B cell (primary cell): ENCODE results near the gene TBC1D4. TPM values are rescaled to one million over a fixed set of nuclear protein-coding genes. Genes with fewer than 3 reads are reported as not detected.

Experiments used
- ATAC-seq: fragments of 200-7000 bp; cut with Tn5 transposase; one replicate; pipeline ENCODE4 v1.10.0; 2021; ENCODE audit warnings: low read depth, mild to moderate bottlenecking, moderate number of reproducible peaks, moderate library complexity
- CTCF ChIA-PET: fragments of 350-600 bp; sonication (Branson Sonifier 250); formaldehyde crosslinking; loops from one replicate; lab custom pipeline; 2021; ENCODE audit warnings: antibody characterized with exemption, inconsistent platforms; lab: Charles Lee
- POLR2A ChIA-PET: fragments of 350-600 bp; sonication (Branson Sonifier 250); formaldehyde crosslinking; loops from one replicate; lab custom pipeline; 2021; ENCODE audit warnings: antibody characterized with exemption; lab: Charles Lee
- DNase-seq: peaks from one replicate; pipeline ENCODE4 v3.0.0; 2013
- H2AFZ ChIP-seq: 2 replicates; pipeline ENCODE4 v1.6.1; 2012; ENCODE audit warnings: mild to moderate bottlenecking, low read depth, low read length; ENCODE audit not compliant: insufficient read depth, poor library complexity, severe bottlenecking
- H3K27ac ChIP-seq, 2 donors: 1 replicate in 1 of 2; 2 replicates in 1 of 2; pipeline ENCODE4 v1.5.1; 2012 to 2013; ENCODE audit warnings: low read length in 2 of 2, mild to moderate bottlenecking in 2 of 2, moderate library complexity in 1 of 2
- H3K27me3 ChIP-seq, 4 experiments: fragments of 200-600 bp in 1 of 4; sonication (generic) in 1 of 4; replicated peaks in 1 of 4; 1 replicate in 2 of 4; 2 replicates in 2 of 4; pipeline versions ENCODE4 v1.6.1 to v1.7.0; 2013 to 2016; ENCODE audit warnings: low read length in 3 of 4, mild to moderate bottlenecking in 2 of 4, mixed read lengths in 1 of 4, moderate library complexity in 1 of 4; ENCODE audit not compliant: insufficient read depth in 4 of 4, control insufficient read depth in 3 of 4; ENCODE audit errors: control extremely low read depth in 1 of 4
- H3K36me3 ChIP-seq, 2 experiments: replicated peaks in 1 of 2; 1 replicate in 1 of 2; 2 replicates in 1 of 2; pipeline versions ENCODE4 v1.6.1 to v1.7.1; 2013; ENCODE audit warnings: low read length in 1 of 2; ENCODE audit not compliant: insufficient read depth in 2 of 2, control insufficient read depth in 1 of 2; ENCODE audit errors: control extremely low read depth in 1 of 2, extremely low read depth in 1 of 2
- H3K4me1 ChIP-seq, 2 donors: fragments of 200-600 bp in 1 of 2; sonication (generic) in 1 of 2; 1 replicate in 1 of 2; 2 replicates in 1 of 2; pipeline versions ENCODE4 v1.5.1 to v1.6.1; 2013 to 2017; ENCODE audit warnings: low read length in 2 of 2; ENCODE audit not compliant: control insufficient read depth in 2 of 2, insufficient read depth in 2 of 2
- H3K4me2 ChIP-seq: replicated peaks from 2 replicates; pipeline ENCODE3; 2012; ENCODE audit warnings: mild to moderate bottlenecking, low read depth, low read length; ENCODE audit not compliant: poor library complexity, severe bottlenecking
- H3K4me3 ChIP-seq, 5 experiments: fragments of 200-600 bp in 1 of 5; sonication (generic) in 1 of 5; 1 replicate in 3 of 5; 2 replicates in 2 of 5; pipeline versions ENCODE4 v1.5.1 to v1.7.0; 2011 to 2016; ENCODE audit warnings: low read length in 4 of 5, mild to moderate bottlenecking in 4 of 5, low read depth in 2 of 5, control low read depth in 1 of 5, moderate library complexity in 1 of 5; ENCODE audit not compliant: insufficient read depth in 1 of 5; ENCODE audit errors: control extremely low read depth in 1 of 5, extremely low read depth in 1 of 5
- H3K79me2 ChIP-seq: fragments of 200-600 bp; sonication (generic); one replicate; pipeline ENCODE4 v1.6.0; 2016; ENCODE audit warnings: low read length; ENCODE audit not compliant: control insufficient read depth, insufficient read depth
- H3K9ac ChIP-seq: fragments of 200-600 bp; sonication (generic); 2 replicates; pipeline ENCODE4 v1.6.1; 2017; ENCODE audit warnings: mild to moderate bottlenecking, low read length, moderate library complexity
- H3K9me3 ChIP-seq, 3 donors: one replicate each; pipeline versions ENCODE4 v1.6.1 to v1.7.1; 2013; ENCODE audit warnings: low read length in 2 of 3; ENCODE audit not compliant: control insufficient read depth in 2 of 3, insufficient read depth in 1 of 3; ENCODE audit errors: control extremely low read depth in 1 of 3
- H4K20me1 ChIP-seq: 2 replicates; pipeline ENCODE4 v1.6.0; 2012; ENCODE audit warnings: mild to moderate bottlenecking, low read length; ENCODE audit not compliant: insufficient read depth, control insufficient read depth, poor library complexity, severe bottlenecking
- H3K27ac Mint-ChIP-seq: one replicate; pipeline ENCODE4 v1.8.0; 2021; ENCODE audit warnings: mixed read lengths
- H3K27me3 Mint-ChIP-seq: one replicate; pipeline ENCODE4 v1.8.0; 2021; ENCODE audit warnings: mixed read lengths
- H3K4me1 Mint-ChIP-seq: one replicate; pipeline ENCODE4 v1.8.0; 2021; ENCODE audit warnings: mixed read lengths
- H3K4me3 Mint-ChIP-seq: one replicate; pipeline ENCODE4 v1.8.0; 2021; ENCODE audit warnings: mixed read lengths
- H3K9me3 Mint-ChIP-seq: one replicate; pipeline ENCODE4 v1.8.0; 2022; ENCODE audit warnings: mixed read lengths; ENCODE audit not compliant: insufficient read depth
- CTCF ChIP-seq: fragments of 200-600 bp; IDR thresholded peaks from one replicate; pipeline ENCODE4 v1.8.0; 2022; ENCODE audit warnings: antibody characterized with exemption, mild to moderate bottlenecking
- EZH2 ChIP-seq: IDR thresholded peaks from 2 replicates; pipeline ENCODE4 v1.6.1; 2012; ENCODE audit warnings: borderline replicate concordance, low read depth, mild to moderate bottlenecking, moderate library complexity, low read length; ENCODE audit not compliant: insufficient read depth, poor library complexity, severe bottlenecking
- WGBS: methylation state at CpG from one replicate; pipeline ENCODE4 v1.1.5; 2013; ENCODE audit warnings: missing lambda C conversion rate; ENCODE audit not compliant: insufficient coverage; 5-methylcytosine and 5-hydroxymethylcytosine counted together
- intact Hi-C: fragments of 100-400 bp; cut with micrococcal nuclease; formaldehyde crosslinking; loops from one replicate; pipeline ENCODE4 v1.10.0; 2022
- polyA plus RNA-seq: library from polyadenylated mRNA; depleted of rRNA; stranded (reverse); fragments of >200 nt; gene quantifications from 2 replicates; pipeline ENCODE4 v1.2.3, GENCODE V29; 2012
- total RNA-seq, 2 donors: library from RNA; stranded (reverse); fragments of 120-200 nt in 1 of 2; gene quantifications; 1 replicate in 1 of 2; 2 replicates in 1 of 2; pipeline versions ENCODE4 v1.2.3 to v1.2.4, GENCODE V29; 2013 to 2022

The TBC1D4 gene
- total and polyA plus RNA-seq, 2 donors (not counting 1 experiment from before 2014, with no cell fraction given) = 1.6 to 3.5 TPM

- no peak overlapping the region for H3K27ac Mint-ChIP-seq
- H3K4me1 Mint-ChIP-seq = peaks cover 3% of the 10 kb centered on the region
- H4K20me1 ChIP-seq = no peaks in the 10 kb centered on the region
- no peaks in the 10 kb centered on the region for H3K4me1 ChIP-seq
- no peaks in the 10 kb centered on the region for H3K9me3 Mint-ChIP-seq
- no peak for TF ChIP-seq EZH2
- no peak for TF ChIP-seq CTCF
- H3K4me3 ChIP-seq = no peak overlapping the region
- H3K9me3 ChIP-seq = no peaks in the 10 kb centered on the region
- H3K9ac ChIP-seq = no peak overlapping the region
- H3K27me3 Mint-ChIP-seq = no peaks in the 10 kb centered on the region
- no peak overlapping the region for H3K4me3 Mint-ChIP-seq
- no peak overlapping the region for H2AFZ ChIP-seq
- no CpG with 5 or more reads among the region's 3 CpGs for WGBS
- intact Hi-C loops = no loop called here
- POLR2A ChIA-PET = no interaction called here
- no peaks in the 10 kb centered on the region for H3K36me3 ChIP-seq
- DNase-seq (no peak), ATAC-seq (no peak)
- H3K27ac ChIP-seq = no peak overlapping the region
- H3K4me2 ChIP-seq = no peak overlapping the region
- H3K27me3 ChIP-seq = no peaks in the 10 kb centered on the region
- CTCF ChIA-PET = no interaction called here
- no peaks in the 10 kb centered on the region for H3K79me2 ChIP-seq
These were observed 186.8 kb downstream of the TBC1D4 start for GRCh38 chr13:75295201-75295600.

- Histone ChIP-seq H2AFZ (no peak overlapping the region), H3K36me3 (no peaks in the 10 kb centered on the region), H3K27ac (no peak overlapping the region), H3K4me2 (no peak overlapping the region), H3K4me3 (no peak overlapping the region), H3K9ac (no peak overlapping the region), H3K27me3 (no peaks in the 10 kb centered on the region), H3K79me2 (no peaks in the 10 kb centered on the region), H3K4me1 (no peaks in the 10 kb centered on the region), H3K9me3 (no peaks in the 10 kb centered on the region), H4K20me1 (no peaks in the 10 kb centered on the region)
- DNase-seq = no peak
- H3K27ac Mint-ChIP-seq = no peak overlapping the region
- no peak overlapping the region for H3K4me3 Mint-ChIP-seq
- H3K4me1 Mint-ChIP-seq = peaks cover 2% of the 10 kb centered on the region
- POLR2A ChIA-PET = no interaction called here
- no peak for ATAC-seq
- intact Hi-C loops = no loop called here
- no peaks in the 10 kb centered on the region for H3K9me3 Mint-ChIP-seq
- no peaks in the 10 kb centered on the region for H3K27me3 Mint-ChIP-seq
- TF ChIP-seq CTCF = no peak
- no peak for TF ChIP-seq EZH2
- CTCF ChIA-PET = no interaction called here
These were observed 187.9 kb downstream of the TBC1D4 start for GRCh38 chr13:75294110-75294509.
